Superior temporal gyrus (tissue), 1 donor: ENCODE measurements around the gene ARRDC4.

ENCODE experiments used
- DNase-seq: peaks from one replicate; pipeline ENCODE4 v3.0.0-alpha.2; 2016; ENCODE audit errors: extremely low spot score

ARRDC4 gene

GRCh38 chr15:97960364-97961066 is at the start of gene ARRDC4:
Gene ARRDC4 (plus strand): TSS chr15:97960703. CDS start chr15:97960862, 159 bp downstream.
- DNase-seq = peak; percentile 100

DNA sequence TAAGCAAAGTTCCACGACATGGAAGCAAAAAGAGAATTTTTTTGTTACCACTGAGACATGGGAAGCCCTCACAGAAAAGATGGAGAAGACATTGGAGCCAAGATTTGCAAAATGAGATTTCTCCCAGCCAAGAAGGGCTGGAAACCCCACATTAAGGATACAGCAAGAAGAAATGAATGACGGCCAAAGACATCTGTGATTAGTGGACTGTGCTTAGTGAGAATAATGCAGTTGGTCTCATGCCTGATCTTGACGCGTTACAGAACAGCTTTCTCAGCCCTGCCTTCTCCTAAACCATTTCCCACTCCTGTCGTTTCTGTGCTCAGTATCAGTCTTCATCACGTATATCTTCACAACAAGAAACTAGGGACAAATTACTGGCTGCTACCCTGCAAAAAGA is 45.8 kb upstream of the ARRDC4 start:
- DNase-seq = no peak

- DNase-seq = no peak
These were observed 45.2 kb upstream of the ARRDC4 start for GRCh38 chr15:97915261-97915660.

DNA sequence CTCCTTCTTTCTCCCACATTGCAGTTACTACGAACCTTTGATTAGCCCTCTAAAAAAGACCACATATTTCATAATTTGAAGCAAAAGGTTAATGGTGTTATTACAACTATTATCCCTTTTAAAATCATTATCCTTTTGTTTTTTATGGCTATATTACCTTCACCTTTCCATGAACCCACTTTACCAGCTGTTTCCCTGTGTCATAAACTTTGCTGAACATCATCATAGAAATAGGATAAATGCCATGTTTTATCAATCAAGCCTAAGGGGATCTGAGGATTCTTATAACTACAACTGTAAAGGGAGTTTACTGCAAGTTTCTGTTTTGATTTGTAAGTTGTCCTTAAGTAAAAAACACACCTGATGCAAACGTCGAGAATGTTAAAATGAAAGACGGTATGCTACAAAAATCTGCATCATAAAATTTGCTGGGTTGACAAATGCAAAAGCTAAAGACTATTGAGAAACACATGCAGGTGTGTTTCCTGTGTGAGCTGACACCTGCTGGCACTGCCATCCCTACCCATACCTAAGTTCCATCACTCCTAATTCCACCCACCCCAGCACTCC is 39.1 kb upstream of the ARRDC4 start:
- no peak for DNase-seq

DNA sequence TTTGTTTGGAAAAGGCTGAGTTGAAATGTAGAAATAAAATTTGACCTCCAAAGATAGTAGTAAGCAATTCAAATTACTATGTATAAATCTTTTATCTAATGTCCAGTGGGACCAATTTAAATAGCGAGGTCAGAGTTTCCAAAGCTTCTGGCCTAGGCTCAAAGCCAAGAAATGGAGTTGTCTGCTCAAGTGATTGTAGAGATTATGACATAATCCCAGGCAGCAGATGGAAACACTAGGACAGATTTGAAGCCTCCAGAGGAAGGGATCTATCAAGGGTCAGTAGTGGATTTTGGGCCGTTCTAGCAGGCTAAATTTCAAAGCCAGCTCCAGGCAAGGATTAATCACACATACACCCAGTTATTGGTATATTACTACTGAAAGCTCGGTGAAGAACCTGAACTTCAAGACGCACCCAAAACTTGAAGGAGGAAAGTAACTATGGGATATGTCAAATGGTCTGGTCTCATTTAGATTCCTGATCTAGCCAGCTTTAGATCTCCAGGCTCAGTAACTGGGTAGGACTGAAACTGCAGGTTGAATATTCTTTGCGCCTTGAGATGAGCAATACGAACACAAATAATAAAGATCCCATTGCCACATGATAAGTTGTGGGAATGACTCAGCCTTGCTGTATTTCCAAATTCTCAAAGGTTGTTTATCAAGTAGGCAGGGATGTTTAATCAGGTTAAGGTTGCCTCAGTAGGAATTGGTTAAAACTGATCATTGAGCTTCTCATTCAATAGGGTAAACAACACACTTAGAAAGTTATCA is 30.9 kb upstream of the ARRDC4 start:
- DNase-seq = no peak

DNA sequence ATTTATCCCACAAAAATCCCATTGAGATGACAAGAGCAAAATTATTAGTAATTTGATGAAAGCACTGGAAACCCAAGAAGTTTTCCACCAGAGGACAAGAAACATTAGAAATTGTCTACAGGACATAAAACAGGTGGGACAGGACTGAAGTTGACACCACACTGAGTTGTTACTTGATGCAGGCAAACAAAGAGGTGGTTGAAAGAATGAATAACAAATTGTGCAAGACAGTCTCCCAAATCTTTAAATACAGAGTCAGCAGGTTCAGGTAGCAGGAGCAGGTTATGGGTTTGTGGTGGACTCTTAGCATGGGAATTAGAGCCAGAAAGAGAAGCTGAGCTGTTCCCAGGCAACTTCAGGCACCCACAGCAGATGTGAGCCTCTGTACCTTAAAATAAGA is 30.3 kb upstream of the ARRDC4 start:
- DNase-seq = no peak

GRCh38 chr15:97931314-97931713 is 29.2 kb upstream of the ARRDC4 start:
- DNase-seq = no peak

GRCh38 chr15:97933589-97933988 is 26.9 kb upstream of the ARRDC4 start:
- DNase-seq = no peak

DNA sequence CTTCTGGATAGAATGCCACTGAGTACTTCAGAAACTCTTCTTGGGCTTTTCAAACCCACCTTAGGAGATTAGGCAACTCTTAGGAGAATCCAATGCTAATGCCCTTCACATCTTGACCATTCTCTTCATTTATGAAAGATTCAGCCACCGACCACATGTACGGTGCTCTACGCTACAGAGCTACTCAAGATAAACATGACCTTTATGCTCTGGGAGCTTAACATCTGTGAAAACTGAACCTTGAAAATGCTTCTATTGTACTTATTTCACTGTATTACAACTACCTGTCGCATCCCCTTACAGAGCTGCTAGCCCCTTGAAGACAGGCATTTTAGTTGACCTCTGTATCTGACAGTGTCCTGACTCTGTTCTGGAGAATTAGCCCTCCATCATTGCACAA is 19.5 kb upstream of the ARRDC4 start:
- DNase-seq = no peak

DNA sequence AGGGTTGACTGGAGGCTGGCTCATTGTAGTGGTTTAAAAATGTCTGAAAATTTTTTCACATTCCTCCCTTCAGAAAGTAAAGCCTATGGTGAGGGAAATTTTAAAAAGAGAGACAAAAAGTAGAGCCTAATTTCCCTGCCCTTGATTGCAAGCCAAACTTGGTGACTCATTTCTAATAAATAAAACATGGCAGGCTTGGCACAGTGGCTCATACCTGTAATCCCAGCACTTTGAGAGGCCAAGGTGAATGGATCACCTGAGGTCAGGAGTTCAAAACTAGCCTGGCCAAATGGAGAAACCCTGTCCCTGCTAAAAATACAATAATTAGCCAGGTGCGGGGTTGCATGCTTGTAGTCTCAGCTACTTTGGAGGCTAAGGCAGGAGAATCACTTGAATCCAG is 18.9 kb upstream of the ARRDC4 start:
- DNase-seq = no peak

DNA sequence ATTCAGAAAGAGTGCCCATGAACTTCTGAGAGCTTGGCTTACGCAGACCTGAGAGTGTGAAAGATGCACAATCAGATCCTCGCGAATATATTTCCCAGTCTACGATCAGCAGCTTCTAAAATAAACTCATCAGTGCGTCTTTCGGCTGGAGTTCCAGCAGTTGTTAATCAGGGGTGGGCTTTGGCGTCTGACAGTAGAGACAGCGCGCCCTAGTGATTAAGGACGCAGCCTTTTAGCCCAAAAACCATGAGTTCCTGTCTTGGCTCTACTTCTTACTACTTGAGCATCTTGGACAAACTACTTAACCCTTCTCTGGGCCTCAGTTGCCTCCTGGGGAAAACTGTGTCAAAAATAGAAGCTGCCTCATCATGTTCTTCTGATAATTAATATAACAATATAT is 15.8 kb upstream of the ARRDC4 start:
- no peak for DNase-seq

GRCh38 chr15:97947465-97948260 is 12.8 kb upstream of the ARRDC4 start:
- no peak for DNase-seq

DNA sequence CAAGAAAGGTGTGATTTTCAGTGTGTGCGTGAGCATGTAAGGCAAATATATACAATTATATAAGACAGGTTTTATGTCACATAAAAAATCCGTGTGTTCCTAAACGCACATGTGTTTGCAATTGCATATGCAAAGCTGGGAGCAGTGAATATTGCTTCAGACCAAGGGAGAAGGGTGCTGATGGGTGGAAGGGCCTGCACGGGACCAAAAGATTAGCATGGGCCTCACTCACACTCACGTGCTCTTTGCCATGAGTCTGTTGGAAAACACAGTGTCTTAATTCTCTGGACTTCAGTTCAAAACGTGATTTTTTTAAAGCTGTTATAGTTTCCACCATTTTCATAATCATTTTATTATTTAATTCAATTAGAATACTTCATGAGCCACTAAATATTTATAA is 7.2 kb upstream of the ARRDC4 start:
- no peak for DNase-seq

GRCh38 chr15:97953748-97954147 is 6.8 kb upstream of the ARRDC4 start:
- no peak for DNase-seq

DNA sequence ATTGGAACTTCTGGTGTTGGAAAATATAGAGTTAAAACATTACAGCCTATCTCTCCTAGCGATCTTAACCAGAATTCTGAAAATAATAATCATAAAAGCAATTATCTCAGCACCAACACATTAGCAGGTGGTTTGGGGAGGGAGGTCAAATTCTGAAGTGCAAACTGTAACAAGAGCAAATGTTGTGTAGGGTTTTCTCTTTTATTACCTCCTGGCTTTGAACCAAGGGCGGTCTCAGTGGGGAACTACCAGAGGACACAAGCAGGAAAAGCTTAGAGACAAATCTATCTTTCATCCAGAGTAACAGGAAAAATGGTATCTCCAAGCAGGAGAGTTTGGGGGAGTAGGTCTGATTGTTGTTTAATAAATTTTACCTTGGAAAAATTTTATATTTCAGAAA is 5.5 kb upstream of the ARRDC4 start:
- DNase-seq = no peak

GRCh38 chr15:97955529-97955928 is 5.0 kb upstream of the ARRDC4 start:
- DNase-seq = no peak

DNA sequence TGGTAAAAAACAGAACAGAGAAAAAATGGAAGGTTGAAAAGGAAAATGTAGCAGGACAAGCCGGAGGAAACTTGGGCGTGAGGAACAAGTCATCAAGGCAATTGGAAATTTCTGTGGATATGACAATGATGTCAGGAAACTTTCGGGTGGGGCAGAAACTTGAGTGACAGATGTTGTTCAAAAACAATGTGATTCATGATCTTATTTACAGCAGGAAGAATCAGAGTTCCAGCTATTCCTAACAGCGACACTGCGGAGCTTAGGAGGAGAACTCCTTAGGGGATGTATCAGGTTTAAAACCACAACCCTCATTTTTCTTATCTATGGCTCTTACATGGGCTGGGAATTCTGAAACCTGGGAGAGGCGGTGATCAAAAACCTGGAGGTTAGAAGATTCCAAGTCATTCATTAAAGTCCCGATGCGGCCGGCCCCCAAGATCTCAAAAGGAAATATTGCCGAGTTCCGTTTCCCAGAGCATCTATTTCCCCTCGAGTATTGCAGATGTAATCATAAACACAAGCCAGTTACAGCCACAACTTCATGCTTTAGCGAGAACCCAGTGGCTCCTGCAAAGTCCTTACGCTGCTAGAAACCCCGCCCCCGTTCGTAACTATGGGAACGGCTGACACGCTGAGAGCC is 659 bp upstream of the ARRDC4 start:
- no peak for DNase-seq

- peak; percentile 46 for DNase-seq
These were observed 808 bp downstream of the ARRDC4 start for GRCh38 chr15:97961067-97961954.

DNA sequence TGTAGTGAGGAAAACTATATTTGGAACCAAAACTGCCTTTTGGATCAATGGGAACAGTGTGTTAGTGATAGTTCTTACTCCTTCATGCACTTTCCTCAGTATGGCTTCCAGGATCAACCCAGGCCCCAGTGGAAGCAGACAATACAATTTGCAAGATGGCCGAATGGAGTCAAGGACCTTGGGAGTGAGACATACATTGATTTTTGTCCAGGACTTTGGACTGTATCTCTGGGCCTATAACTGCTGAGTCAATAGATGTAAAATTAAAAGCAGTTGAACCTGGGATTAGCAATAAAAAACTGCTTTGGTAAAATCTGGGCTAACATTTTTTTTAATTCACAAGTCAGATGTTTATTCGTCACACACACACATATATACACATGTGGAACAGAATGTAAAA is 1.8 kb downstream of the ARRDC4 start:
- DNase-seq = no peak

GRCh38 chr15:97963779-97964178 is 3.3 kb downstream of the ARRDC4 start:
- DNase-seq = no peak

DNA sequence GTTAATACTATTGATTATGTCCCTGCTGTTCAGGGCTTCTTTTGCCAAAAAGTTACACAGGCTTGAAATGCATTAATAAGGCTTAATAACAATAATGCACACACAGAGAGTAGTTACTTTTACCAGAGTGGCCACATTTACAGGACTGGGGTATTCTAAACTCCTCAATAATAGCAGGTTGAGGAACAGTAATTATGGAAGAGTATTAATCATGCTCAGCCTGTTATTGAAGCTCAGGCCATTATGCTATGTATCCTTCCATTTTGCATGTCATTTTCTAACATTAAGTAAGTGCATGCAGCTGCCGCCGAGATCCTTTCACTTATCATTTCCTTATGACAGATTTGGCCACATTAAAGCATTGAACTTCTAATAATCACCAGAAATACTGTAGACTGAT is 5.7 kb downstream of the ARRDC4 start:
- no peak for DNase-seq
